Smooth muscle cell (in vitro differentiated cells): Measurements from ENCODE around the gene TP53I11. TPM values are rescaled to one million over a fixed set of nuclear protein-coding genes. Genes with fewer than 3 reads are reported as not detected.

ENCODE experiments used
- DNase-seq: peaks from one replicate; lab custom pipeline; 2025; ENCODE audit not compliant: unreplicated experiment; lab: John Stamatoyannopoulos, UW
- H2AFZ ChIP-seq: fragments of 200-600 bp; sonication (generic); 2 replicates; pipeline ENCODE4 v1.6.0; 2016; ENCODE audit warnings: antibody characterized with exemption, low read depth, mild to moderate bottlenecking
- H3F3A ChIP-seq: fragments of 200-600 bp; sonication (generic); 2 replicates; pipeline ENCODE4 v1.6.0; 2017; ENCODE audit warnings: antibody characterized with exemption, low read depth
- H3K27ac ChIP-seq: fragments of 200-600 bp; sonication (generic); 2 replicates; pipeline ENCODE4 v1.5.1; 2016; ENCODE audit warnings: low read depth, mild to moderate bottlenecking
- H3K27me3 ChIP-seq: fragments of 200-600 bp; sonication (generic); 2 replicates; pipeline ENCODE4 v1.6.1; 2016; ENCODE audit warnings: low read depth, mild to moderate bottlenecking
- H3K36me3 ChIP-seq: fragments of 200-600 bp; sonication (generic); 2 replicates; pipeline ENCODE4 v1.5.1; 2016; ENCODE audit warnings: low read depth
- H3K4me1 ChIP-seq: fragments of 200-600 bp; sonication (generic); 2 replicates; pipeline ENCODE4 v1.5.1; 2016; ENCODE audit warnings: low read depth
- H3K4me2 ChIP-seq: fragments of 200-600 bp; sonication (generic); 2 replicates; pipeline ENCODE4 v1.6.0; 2016; ENCODE audit warnings: mild to moderate bottlenecking
- H3K4me3 ChIP-seq: fragments of 200-600 bp; sonication (generic); 2 replicates; pipeline ENCODE4 v1.5.1; 2016; ENCODE audit warnings: mild to moderate bottlenecking
- H3K79me2 ChIP-seq: fragments of 200-600 bp; sonication (generic); 2 replicates; pipeline ENCODE4 v1.6.0; 2016; ENCODE audit warnings: low read depth, mild to moderate bottlenecking
- H3K9ac ChIP-seq: fragments of 200-600 bp; sonication (generic); 2 replicates; pipeline ENCODE4 v1.6.0; 2016; ENCODE audit warnings: low read depth
- H3K9me3 ChIP-seq: fragments of 200-600 bp; sonication (generic); replicated peaks from 2 replicates; pipeline ENCODE4 v1.5.1; 2016; ENCODE audit warnings: low read depth
- H4K20me1 ChIP-seq: fragments of 200-600 bp; sonication (generic); 2 replicates; pipeline ENCODE4 v1.6.0; 2016; ENCODE audit warnings: low read depth
- CTCF ChIP-seq: fragments of 200-600 bp; sonication (generic); IDR thresholded peaks from 2 replicates; pipeline ENCODE4 v1.5.1; 2017; ENCODE audit warnings: borderline replicate concordance, mild to moderate bottlenecking, antibody characterized with exemption; ENCODE audit not compliant: insufficient read depth, poor library complexity, severe bottlenecking
- WGBS: methylation state at CpG from one replicate; pipeline ENCODE4 v1.1.7; 2016; ENCODE audit warnings: low lambda C conversion rate; 5-methylcytosine and 5-hydroxymethylcytosine counted together
- polyA plus RNA-seq: library from polyadenylated mRNA; unstranded; fragments of >200 nt; fragmentation: Nextera tagmentation; extraction: Ambion mirVana; gene quantifications from 2 replicates; pipeline ENCODE4 v1.2.1, GENCODE V29; 2016
- total RNA-seq: library from RNA; depleted of rRNA; stranded (reverse); fragments of >200 nt; gene quantifications from 2 replicates; pipeline ENCODE4 v1.2.3, GENCODE V29; 2014

TP53I11 gene
- total and polyA plus RNA-seq, 2 experiments from 2014 or later: 14.2 to 61.2 TPM

- Histone ChIP-seq H4K20me1 (no peaks in the 10 kb centered on the region), H3K4me2 (no peak overlapping the region), H3K27me3 (no peaks in the 10 kb centered on the region), H3K9ac (no peak overlapping the region), H2AFZ (no peak overlapping the region), H3K27ac (no peak overlapping the region), H3K4me1 (peaks cover 18% of the 10 kb centered on the region), H3K4me3 (no peak overlapping the region), H3K36me3 (no peaks in the 10 kb centered on the region), H3F3A (no peaks in the 10 kb centered on the region), H3K79me2 (no peaks in the 10 kb centered on the region), H3K9me3 (no peaks in the 10 kb centered on the region)
- TF ChIP-seq CTCF: no peak
- DNase-seq: no peak
- WGBS: 47% methylated on average over 3 of the region's 3 CpGs
Measured at GRCh38 chr11:44886790-44887140, 63.9 kb downstream of the TP53I11 start.

- H3F3A ChIP-seq: no peaks in the 10 kb centered on the region
- H3K36me3 ChIP-seq: no peaks in the 10 kb centered on the region
- H3K27ac ChIP-seq: no peak overlapping the region
- H2AFZ ChIP-seq: no peak overlapping the region
- H4K20me1 ChIP-seq: no peaks in the 10 kb centered on the region
- H3K27me3 ChIP-seq: no peaks in the 10 kb centered on the region
- H3K9ac ChIP-seq: no peak overlapping the region
- no peak overlapping the region for H3K4me2 ChIP-seq
- WGBS: 78% methylated on average over 13 of the region's 13 CpGs
- no peaks in the 10 kb centered on the region for H3K79me2 ChIP-seq
- TF ChIP-seq CTCF: no peak
- H3K4me1 ChIP-seq: peaks cover 18% of the 10 kb centered on the region
- H3K9me3 ChIP-seq: no peaks in the 10 kb centered on the region
- H3K4me3 ChIP-seq: no peak overlapping the region
- DNase-seq: no peak
Measured at GRCh38 chr11:44885919-44886789, 64.5 kb downstream of the TP53I11 start.

GRCh38 chr11:44885065-44885810 lies 65.4 kb downstream of the TP53I11 start:
- no peak overlapping the region for H2AFZ ChIP-seq
- peaks cover 18% of the 10 kb centered on the region for H3K4me1 ChIP-seq
- TF ChIP-seq CTCF: no peak
- H3K4me2 ChIP-seq: no peak overlapping the region
- 77% methylated on average over 12 of the region's 12 CpGs for WGBS
- H3K9me3 ChIP-seq: no peaks in the 10 kb centered on the region
- no peak overlapping the region for H3K4me3 ChIP-seq
- H3K36me3 ChIP-seq: no peaks in the 10 kb centered on the region
- H3K9ac ChIP-seq: no peak overlapping the region
- no peaks in the 10 kb centered on the region for H4K20me1 ChIP-seq
- DNase-seq: no peak
- H3K27me3 ChIP-seq: no peaks in the 10 kb centered on the region
- no peaks in the 10 kb centered on the region for H3K79me2 ChIP-seq
- H3F3A ChIP-seq: no peaks in the 10 kb centered on the region
- H3K27ac ChIP-seq: no peak overlapping the region
